ENCODE measurements around the gene ADARB2.
"Not testable (repeated sequence)": the region's sequence is repeated elsewhere in the genome, so short reads cannot be mapped to it uniquely, and the experiment has no call there.

Gene ADARB2

GRCh38 chr10:1356349-1356748, 381.0 kb downstream of the ADARB2 start:
- no peak overlapping the region for H2AFZ ChIP-seq (ENCODE audit: low read length, unreplicated experiment)

DNA sequence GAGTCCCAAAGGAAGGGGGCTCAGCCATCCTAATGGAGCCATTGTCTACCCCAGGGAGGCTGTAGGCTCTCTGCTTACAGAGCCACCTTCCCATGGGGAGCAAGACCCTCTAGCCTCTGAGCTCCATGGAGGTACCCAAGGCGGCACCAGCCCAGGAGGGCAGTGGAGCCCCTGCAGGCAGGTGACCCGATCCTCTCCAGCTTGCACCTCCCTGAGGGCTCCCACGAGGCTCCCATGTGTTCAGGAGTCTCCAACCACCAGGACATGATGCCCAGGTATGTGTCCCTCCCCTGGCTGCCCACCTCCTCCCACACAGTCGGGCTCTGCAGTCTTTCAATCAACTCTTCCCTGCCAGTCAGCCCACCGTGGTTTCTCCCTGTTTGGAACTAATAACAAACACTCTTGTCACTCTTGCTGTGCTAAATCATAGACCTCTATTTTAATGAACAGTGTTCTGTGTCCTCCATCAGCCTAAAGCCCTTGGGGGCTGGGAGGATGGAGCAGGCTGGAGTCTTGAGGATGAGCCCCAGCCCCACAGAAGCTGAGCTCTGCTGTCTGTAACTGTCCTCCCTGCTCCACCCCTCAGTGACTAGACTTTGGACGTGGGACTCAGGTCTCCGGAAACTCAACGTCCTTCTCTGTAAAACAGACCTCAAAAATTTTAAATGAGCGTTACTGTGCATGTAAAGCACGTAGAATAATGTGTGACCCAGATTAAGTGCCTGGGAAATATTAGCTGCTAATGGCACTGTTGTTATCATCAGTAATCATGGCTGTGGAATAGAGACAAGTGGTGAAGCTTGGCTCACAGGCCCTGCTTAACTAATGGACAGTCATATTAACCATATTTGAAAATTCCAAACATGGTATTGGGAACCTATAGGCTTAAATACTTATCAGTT, 382.3 kb downstream of the ADARB2 start:
- H3K4me1 ChIP-seq (ENCODE audit: control insufficient read depth, insufficient read depth, low read length, unreplicated experiment): no peaks in the 10 kb centered on the region
- H3K27me3 ChIP-seq (ENCODE audit: insufficient read depth, low read length): no peaks in the 10 kb centered on the region
- no peak overlapping the region for H3K4me3 ChIP-seq (ENCODE audit: low read depth, low read length)
- H3K36me3 ChIP-seq (ENCODE audit: insufficient read depth, low read length): no peaks in the 10 kb centered on the region
- no peak overlapping the region for H3K27ac ChIP-seq (ENCODE audit: low read depth, low read length)
- no peaks in the 10 kb centered on the region for H3K79me2 ChIP-seq (ENCODE audit: control insufficient read depth, insufficient read depth, low read length, unreplicated experiment)
- no peak overlapping the region for H2AFZ ChIP-seq (ENCODE audit: low read length, unreplicated experiment)

More at GRCh38 chr10:1356349-1356748, 381.0 kb downstream of the ADARB2 start:
- no peak overlapping the region for H3K4me3 ChIP-seq (ENCODE audit: low read depth, low read length)
- H3K27ac ChIP-seq (ENCODE audit: low read depth, low read length): no peak overlapping the region
- H3K4me1 ChIP-seq (ENCODE audit: control insufficient read depth, insufficient read depth, low read length, unreplicated experiment): no peaks in the 10 kb centered on the region
- H3K36me3 ChIP-seq (ENCODE audit: insufficient read depth, low read length): no peaks in the 10 kb centered on the region
- H3K27me3 ChIP-seq (ENCODE audit: insufficient read depth, low read length): no peaks in the 10 kb centered on the region
- H3K79me2 ChIP-seq (ENCODE audit: control insufficient read depth, insufficient read depth, low read length, unreplicated experiment): no peaks in the 10 kb centered on the region

DNA sequence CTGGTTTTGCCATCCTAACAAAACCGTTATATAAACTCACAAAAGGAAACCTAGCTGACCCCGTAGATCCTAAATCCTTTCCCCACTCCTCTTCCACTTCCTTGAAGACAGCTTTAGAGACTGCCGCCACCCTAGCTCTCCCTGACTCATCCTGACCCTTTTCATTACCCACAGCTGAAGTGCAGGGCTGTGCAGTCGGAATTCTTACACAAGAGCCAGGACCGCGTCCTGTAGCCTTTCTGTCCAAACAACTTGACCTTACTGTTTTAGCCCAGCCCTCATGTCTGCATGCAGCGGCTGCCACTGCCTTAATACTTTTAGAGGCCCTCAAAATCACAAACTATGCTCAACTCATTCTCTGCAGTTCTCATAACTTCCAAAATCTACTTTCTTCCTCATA, 385.0 kb downstream of the ADARB2 start:
- H3K4me1 ChIP-seq (ENCODE audit: control insufficient read depth, insufficient read depth, low read length, unreplicated experiment); H3K27me3 ChIP-seq (ENCODE audit: insufficient read depth, low read length); H3K79me2 ChIP-seq (ENCODE audit: control insufficient read depth, insufficient read depth, low read length, unreplicated experiment); H3K27ac ChIP-seq (ENCODE audit: low read depth, low read length); H3K36me3 ChIP-seq (ENCODE audit: insufficient read depth, low read length); H2AFZ ChIP-seq (ENCODE audit: low read length, unreplicated experiment); H3K4me3 ChIP-seq (ENCODE audit: low read depth, low read length): not testable (repeated sequence)

DNA sequence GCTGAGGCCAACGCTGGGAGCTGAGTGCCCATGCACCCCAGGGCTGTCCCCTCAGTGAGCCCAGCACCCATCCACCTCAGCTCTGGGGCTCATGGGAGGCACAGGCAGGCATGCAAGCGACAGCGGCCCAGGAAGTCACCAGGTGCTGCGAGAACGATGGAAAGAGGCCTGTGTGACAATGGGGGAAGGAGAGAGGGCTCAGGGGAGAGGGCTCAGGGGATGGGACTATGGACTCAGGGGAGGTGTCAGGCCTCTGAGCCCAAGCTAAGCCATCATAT, 388.6 kb downstream of the ADARB2 start:
- no peaks in the 10 kb centered on the region for H3K79me2 ChIP-seq (ENCODE audit: control insufficient read depth, insufficient read depth, low read length, unreplicated experiment)
- no peak overlapping the region for H3K4me3 ChIP-seq (ENCODE audit: low read depth, low read length)
- no peak overlapping the region for H3K27ac ChIP-seq (ENCODE audit: low read depth, low read length)
- no peaks in the 10 kb centered on the region for H3K4me1 ChIP-seq (ENCODE audit: control insufficient read depth, insufficient read depth, low read length, unreplicated experiment)
- no peaks in the 10 kb centered on the region for H3K36me3 ChIP-seq (ENCODE audit: insufficient read depth, low read length)
- H2AFZ ChIP-seq (ENCODE audit: low read length, unreplicated experiment): no peak overlapping the region
- no peaks in the 10 kb centered on the region for H3K27me3 ChIP-seq (ENCODE audit: insufficient read depth, low read length)

DNA sequence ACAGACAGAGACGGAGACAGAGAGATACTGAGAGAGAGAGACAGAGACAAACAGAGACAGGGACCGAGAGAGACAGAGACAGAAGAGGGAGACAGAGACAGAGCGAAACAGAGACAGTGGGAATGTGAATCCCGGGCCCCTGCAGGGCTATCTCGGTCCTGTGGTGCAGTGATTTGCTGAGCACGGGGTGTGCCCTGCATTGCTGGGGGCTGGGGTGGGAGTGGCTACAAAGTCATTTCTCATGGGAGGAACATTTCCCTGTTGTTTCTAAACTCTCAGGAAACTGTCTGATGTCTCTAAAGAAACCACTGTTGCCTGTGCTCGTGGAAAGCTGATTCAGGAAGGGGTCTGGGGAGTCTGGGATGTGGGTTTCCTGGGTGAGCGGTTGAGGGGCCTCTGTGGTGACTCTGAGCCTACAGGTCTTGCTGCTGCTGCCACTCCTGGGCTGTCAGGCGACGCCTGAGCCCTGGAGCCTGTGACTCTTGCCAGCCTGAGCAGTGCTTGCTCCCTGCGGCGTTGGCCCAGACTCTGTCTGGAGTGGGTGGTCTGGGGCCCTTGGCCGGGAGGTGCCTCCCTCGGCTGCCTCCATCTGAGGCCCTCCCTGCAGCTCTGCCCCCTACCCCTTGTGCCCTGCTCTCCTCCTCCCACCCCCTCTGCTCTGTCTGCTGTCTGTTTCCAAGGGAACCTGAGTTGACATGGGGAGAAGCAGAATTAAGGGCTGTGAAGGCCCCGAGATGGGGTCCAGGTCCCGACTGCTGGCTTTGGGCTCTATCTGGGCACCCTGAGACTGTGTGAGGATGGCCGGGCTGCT, 389.2 kb downstream of the ADARB2 start:
- no peak overlapping the region for H3K4me3 ChIP-seq (ENCODE audit: low read depth, low read length)
- H3K27me3 ChIP-seq (ENCODE audit: insufficient read depth, low read length): no peaks in the 10 kb centered on the region
- H3K79me2 ChIP-seq (ENCODE audit: control insufficient read depth, insufficient read depth, low read length, unreplicated experiment): no peaks in the 10 kb centered on the region
- no peaks in the 10 kb centered on the region for H3K36me3 ChIP-seq (ENCODE audit: insufficient read depth, low read length)
- no peaks in the 10 kb centered on the region for H3K4me1 ChIP-seq (ENCODE audit: control insufficient read depth, insufficient read depth, low read length, unreplicated experiment)
- H3K27ac ChIP-seq (ENCODE audit: low read depth, low read length): no peak overlapping the region
- no peak overlapping the region for H2AFZ ChIP-seq (ENCODE audit: low read length, unreplicated experiment)

- no peak overlapping the region for H3K4me3 ChIP-seq (ENCODE audit: low read depth, low read length)
- no peaks in the 10 kb centered on the region for H3K36me3 ChIP-seq (ENCODE audit: insufficient read depth, low read length)
- no peaks in the 10 kb centered on the region for H3K79me2 ChIP-seq (ENCODE audit: control insufficient read depth, insufficient read depth, low read length, unreplicated experiment)
- no peaks in the 10 kb centered on the region for H3K27me3 ChIP-seq (ENCODE audit: insufficient read depth, low read length)
- no peak overlapping the region for H2AFZ ChIP-seq (ENCODE audit: low read length, unreplicated experiment)
- no peaks in the 10 kb centered on the region for H3K4me1 ChIP-seq (ENCODE audit: control insufficient read depth, insufficient read depth, low read length, unreplicated experiment)
- H3K27ac ChIP-seq (ENCODE audit: low read depth, low read length): no peak overlapping the region
These were observed 389.8 kb downstream of the ADARB2 start for GRCh38 chr10:1347525-1347924.

- Histone ChIP-seq H3K4me3 (ENCODE audit: low read depth, low read length) (no peak overlapping the region), H3K36me3 (ENCODE audit: insufficient read depth, low read length) (no peaks in the 10 kb centered on the region), H3K27me3 (ENCODE audit: insufficient read depth, low read length) (no peaks in the 10 kb centered on the region), H3K4me1 (ENCODE audit: control insufficient read depth, insufficient read depth, low read length, unreplicated experiment) (no peaks in the 10 kb centered on the region), H2AFZ (ENCODE audit: low read length, unreplicated experiment) (no peak overlapping the region), H3K27ac (ENCODE audit: low read depth, low read length) (no peak overlapping the region), H3K79me2 (ENCODE audit: control insufficient read depth, insufficient read depth, low read length, unreplicated experiment) (no peaks in the 10 kb centered on the region)
These were observed 391.1 kb downstream of the ADARB2 start for GRCh38 chr10:1346201-1346600.

GRCh38 chr10:1345368-1345767, 392.0 kb downstream of the ADARB2 start:
- no peaks in the 10 kb centered on the region for H3K4me1 ChIP-seq (ENCODE audit: control insufficient read depth, insufficient read depth, low read length, unreplicated experiment)
- no peaks in the 10 kb centered on the region for H3K79me2 ChIP-seq (ENCODE audit: control insufficient read depth, insufficient read depth, low read length, unreplicated experiment)

GRCh38 chr10:1344846-1345245, 392.5 kb downstream of the ADARB2 start:
- Histone ChIP-seq H3K79me2 (ENCODE audit: control insufficient read depth, insufficient read depth, low read length, unreplicated experiment) (no peaks in the 10 kb centered on the region), H3K27me3 (ENCODE audit: insufficient read depth, low read length) (no peaks in the 10 kb centered on the region), H3K4me3 (ENCODE audit: low read depth, low read length) (no peak overlapping the region), H3K27ac (ENCODE audit: low read depth, low read length) (no peak overlapping the region), H3K36me3 (ENCODE audit: insufficient read depth, low read length) (no peaks in the 10 kb centered on the region), H3K4me1 (ENCODE audit: control insufficient read depth, insufficient read depth, low read length, unreplicated experiment) (no peaks in the 10 kb centered on the region), H2AFZ (ENCODE audit: low read length, unreplicated experiment) (no peak overlapping the region)

More at GRCh38 chr10:1345368-1345767, 392.0 kb downstream of the ADARB2 start:
- Histone ChIP-seq H3K27me3 (ENCODE audit: insufficient read depth, low read length) (no peaks in the 10 kb centered on the region), H2AFZ (ENCODE audit: low read length, unreplicated experiment) (no peak overlapping the region), H3K36me3 (ENCODE audit: insufficient read depth, low read length) (no peaks in the 10 kb centered on the region), H3K4me3 (ENCODE audit: low read depth, low read length) (no peak overlapping the region), H3K27ac (ENCODE audit: low read depth, low read length) (no peak overlapping the region)

DNA sequence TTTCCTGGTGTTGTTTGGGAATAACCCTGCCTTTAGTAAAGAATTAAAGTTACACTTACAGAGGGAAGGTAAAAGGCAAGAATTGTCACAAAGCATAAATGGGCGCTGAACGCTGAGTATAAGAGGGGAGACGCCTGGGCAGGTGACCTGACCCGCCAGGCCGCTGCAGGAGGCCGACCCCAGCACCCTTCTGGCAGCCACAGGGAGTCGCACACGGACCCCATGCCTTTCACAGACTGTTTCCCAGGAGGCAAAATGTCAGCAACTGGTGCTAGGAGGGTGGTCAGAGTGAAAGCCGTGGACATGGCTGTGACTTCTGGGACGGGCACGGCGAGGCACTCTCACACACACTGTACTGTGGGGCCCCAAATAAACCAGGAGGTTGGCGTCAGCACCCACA, 392.9 kb downstream of the ADARB2 start:
- Histone ChIP-seq H3K27ac (ENCODE audit: low read depth, low read length) (no peak overlapping the region), H2AFZ (ENCODE audit: low read length, unreplicated experiment) (no peak overlapping the region), H3K36me3 (ENCODE audit: insufficient read depth, low read length) (no peaks in the 10 kb centered on the region), H3K4me1 (ENCODE audit: control insufficient read depth, insufficient read depth, low read length, unreplicated experiment) (no peaks in the 10 kb centered on the region), H3K27me3 (ENCODE audit: insufficient read depth, low read length) (no peaks in the 10 kb centered on the region), H3K79me2 (ENCODE audit: control insufficient read depth, insufficient read depth, low read length, unreplicated experiment) (no peaks in the 10 kb centered on the region), H3K4me3 (ENCODE audit: low read depth, low read length) (no peak overlapping the region)

- Histone ChIP-seq H2AFZ (ENCODE audit: low read length, unreplicated experiment) (no peak overlapping the region), H3K27me3 (ENCODE audit: insufficient read depth, low read length) (no peaks in the 10 kb centered on the region), H3K4me1 (ENCODE audit: control insufficient read depth, insufficient read depth, low read length, unreplicated experiment) (no peaks in the 10 kb centered on the region), H3K79me2 (ENCODE audit: control insufficient read depth, insufficient read depth, low read length, unreplicated experiment) (no peaks in the 10 kb centered on the region), H3K27ac (ENCODE audit: low read depth, low read length) (no peak overlapping the region), H3K36me3 (ENCODE audit: insufficient read depth, low read length) (no peaks in the 10 kb centered on the region), H3K4me3 (ENCODE audit: low read depth, low read length) (no peak overlapping the region)
These were observed 394.1 kb downstream of the ADARB2 start for GRCh38 chr10:1343176-1343575.
